Loucy (cell line): ENCODE measurements around the gene KIF2C.

Experiments
- CTCF ChIP-seq: fragments of 200-600 bp; sonication (generic); conservative IDR thresholded peaks from 2 replicates; pipeline ENCODE4 v1.5.1; 2014; ENCODE audit warnings: mild to moderate bottlenecking, antibody characterized with exemption, low read length
- EZH2phosphoT487 ChIP-seq: fragments of 200-600 bp; IDR thresholded peaks from 2 replicates; pipeline ENCODE4 v1.6.1; 2018; ENCODE audit warnings: antibody characterized with exemption, mild to moderate bottlenecking, moderate library complexity, borderline replicate concordance

DNA sequence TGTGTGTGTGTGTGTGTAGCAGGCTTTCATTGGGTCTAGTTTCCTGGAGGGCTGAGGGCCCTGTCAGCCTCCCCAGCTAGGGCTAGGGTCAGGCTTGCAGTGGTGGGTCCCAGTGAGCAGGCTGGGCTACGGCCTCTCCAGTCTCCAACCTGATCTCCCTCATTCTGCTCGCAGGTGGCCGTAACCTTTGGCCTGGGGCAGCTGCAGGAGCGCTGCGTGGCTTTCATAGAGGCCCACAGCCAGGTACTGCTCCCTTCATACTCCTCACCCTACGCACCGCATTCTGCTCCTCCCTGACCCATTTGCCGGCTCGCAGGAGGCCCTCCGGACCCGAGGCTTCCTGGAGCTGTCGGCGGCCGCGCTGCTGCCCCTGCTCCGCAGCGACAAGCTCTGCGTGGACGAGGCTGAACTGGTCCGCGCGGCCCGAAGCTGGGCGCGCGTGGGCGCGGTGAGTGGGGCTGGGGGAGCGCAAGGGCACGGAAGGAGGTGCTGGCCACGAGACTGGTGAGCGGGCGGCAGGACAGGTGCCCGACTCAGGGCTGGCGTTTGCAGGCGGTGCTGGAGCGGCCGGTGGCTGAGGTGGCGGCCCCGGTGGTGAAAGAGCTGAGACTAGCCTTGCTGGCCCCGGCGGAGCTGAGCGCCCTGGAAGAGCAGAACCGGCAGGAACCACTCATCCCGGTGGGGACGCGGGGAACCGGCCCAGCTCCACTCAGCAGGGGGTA is 73.3 kb downstream of the KIF2C start:
- no peak for TF ChIP-seq CTCF
- TF ChIP-seq EZH2phosphoT487, result no peak
